ENCODE data around the gene TPST1. TPM values are rescaled to one million over a fixed set of nuclear protein-coding genes. Genes with fewer than 3 reads are reported as not detected.

Gene TPST1
- total and polyA plus RNA-seq, 12 donors = 2.0 to 7.3 (median 4.7) TPM

DNA sequence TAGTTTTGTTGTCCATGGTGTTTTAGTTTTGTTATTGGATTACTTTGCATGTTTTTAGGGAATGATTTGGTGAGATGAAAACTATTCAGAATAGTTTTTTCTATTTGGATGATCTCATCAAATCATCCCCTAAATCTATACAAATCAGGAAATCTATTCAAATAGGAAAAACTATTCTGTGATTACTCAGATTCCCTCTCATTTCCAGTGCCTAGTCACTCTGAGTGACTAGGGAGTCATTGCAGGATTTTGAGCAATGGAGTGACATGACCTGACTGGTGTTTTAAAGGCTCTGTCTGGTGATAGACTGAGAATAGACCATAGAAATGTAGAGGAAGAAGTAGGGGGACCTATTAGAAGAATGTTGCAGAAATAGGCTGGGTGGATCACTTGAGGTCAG, 72.4 kb downstream of the TPST1 start:
- H3K9me3 ChIP-seq = peaks cover 0 to 6% (median 0%) of the 10 kb centered on the region in 11 donors
- peaks cover 0 to 21% (median 16%) of the 10 kb centered on the region in 9 donors for H3K4me1 ChIP-seq
- TF ChIP-seq, protein P1, sequence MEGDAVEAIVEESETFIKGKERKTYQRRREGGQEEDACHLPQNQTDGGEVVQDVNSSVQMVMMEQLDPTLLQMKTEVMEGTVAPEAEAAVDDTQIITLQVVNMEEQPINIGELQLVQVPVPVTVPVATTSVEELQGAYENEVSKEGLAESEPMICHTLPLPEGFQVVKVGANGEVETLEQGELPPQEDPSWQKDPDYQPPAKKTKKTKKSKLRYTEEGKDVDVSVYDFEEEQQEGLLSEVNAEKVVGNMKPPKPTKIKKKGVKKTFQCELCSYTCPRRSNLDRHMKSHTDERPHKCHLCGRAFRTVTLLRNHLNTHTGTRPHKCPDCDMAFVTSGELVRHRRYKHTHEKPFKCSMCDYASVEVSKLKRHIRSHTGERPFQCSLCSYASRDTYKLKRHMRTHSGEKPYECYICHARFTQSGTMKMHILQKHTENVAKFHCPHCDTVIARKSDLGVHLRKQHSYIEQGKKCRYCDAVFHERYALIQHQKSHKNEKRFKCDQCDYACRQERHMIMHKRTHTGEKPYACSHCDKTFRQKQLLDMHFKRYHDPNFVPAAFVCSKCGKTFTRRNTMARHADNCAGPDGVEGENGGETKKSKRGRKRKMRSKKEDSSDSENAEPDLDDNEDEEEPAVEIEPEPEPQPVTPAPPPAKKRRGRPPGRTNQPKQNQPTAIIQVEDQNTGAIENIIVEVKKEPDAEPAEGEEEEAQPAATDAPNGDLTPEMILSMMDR (IDR thresholded peaks at IDR 0.05) = no peak
- ATAC-seq (no peak), DNase-seq (no peak)
- no peak overlapping the region for H3K27ac ChIP-seq
- peaks cover 0 to 5% (median 0%) of the 10 kb centered on the region in 9 donors for H3K36me3 ChIP-seq
- H3K27me3 ChIP-seq = no peaks in the 10 kb centered on the region
- H3K4me3 ChIP-seq = no peak overlapping the region
- intact Hi-C loops (cut with DNase I) = no loop called here

DNA sequence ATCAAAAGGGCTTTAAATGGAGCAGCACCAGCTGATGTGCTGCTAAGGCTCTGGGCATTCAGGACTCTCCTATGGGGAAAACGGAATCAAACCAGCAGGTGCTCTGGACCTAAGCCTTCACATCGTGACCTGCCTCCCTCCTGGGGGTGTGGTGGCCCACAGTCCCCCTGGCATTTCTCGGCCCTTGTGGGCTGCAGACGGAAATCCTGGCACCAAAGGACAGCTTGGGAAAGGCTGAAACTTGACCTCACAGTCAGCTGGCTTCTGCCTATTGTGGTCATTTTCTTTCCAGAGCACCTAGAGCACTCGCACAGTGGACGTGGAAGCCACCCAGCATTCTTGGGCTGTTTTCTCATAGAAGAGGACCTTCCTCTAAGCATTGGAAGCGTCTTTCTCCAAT, 74.8 kb downstream of the TPST1 start:
- TF ChIP-seq, protein P1 (IDR thresholded peaks at IDR 0.05) = no peak
- intact Hi-C loops (cut with DNase I) = no loop called here
- H3K27ac ChIP-seq = no peak overlapping the region
- no peaks in the 10 kb centered on the region for H3K9me3 ChIP-seq
- WGBS, 2 donors = 94 to 95% methylated on average over 7 of the region's 7 CpGs
- peaks cover 0 to 39% (median 17%) of the 10 kb centered on the region in 9 donors for H3K4me1 ChIP-seq
- no peaks in the 10 kb centered on the region for H3K27me3 ChIP-seq
- H3K36me3 ChIP-seq = peaks cover 0 to 5% (median 0%) of the 10 kb centered on the region in 9 donors
- DNase-seq = no peak
- H3K4me3 ChIP-seq = no peak overlapping the region
- ATAC-seq = no peak

DNA sequence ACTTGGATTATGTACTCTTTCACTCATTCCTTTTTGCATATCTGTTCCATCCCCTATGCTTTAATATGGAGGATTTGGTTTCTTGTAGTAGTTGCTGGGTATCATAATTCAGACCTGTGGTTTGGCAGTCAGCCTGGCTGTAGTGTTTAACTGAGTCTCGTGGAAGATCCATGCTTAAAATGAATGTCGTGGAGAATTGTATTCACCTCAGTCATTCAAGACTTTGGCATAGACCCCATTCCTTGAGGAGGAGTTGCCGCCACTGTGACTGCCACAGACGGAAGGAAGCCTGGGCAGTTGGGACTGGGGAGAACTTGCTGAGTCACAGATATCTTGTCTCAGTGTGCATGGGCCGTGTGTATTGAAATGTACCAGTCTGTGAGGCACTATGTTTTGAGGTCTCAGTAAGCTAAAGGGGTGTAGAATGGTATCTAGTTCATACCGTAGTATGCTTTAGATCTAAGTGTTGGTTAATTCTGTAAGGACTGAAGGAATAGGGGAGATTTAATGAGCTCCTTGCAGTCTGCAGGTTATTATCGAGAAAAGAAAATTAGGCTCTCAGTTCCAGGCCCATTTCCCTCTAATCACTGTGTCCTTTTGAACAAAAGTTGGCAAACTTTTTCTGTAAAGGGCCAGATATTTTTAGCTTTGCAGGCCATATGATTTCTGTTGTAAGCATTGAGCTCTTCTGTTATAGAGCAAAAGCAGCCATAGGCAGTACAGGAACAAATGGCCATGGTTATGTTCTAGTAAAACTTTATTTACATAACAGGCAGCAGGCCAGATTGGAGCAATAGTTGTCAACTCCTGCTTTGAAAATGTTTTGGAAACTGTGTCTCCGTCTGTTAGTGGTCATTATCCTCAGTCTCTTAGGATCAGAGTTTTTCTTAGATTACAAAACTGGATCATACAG, 76.8 kb downstream of the TPST1 start:
- intact Hi-C loops (cut with DNase I) = no loop called here
- 49 to 57% methylated on average over 8 of the region's 8 CpGs for WGBS, 2 donors
- ATAC-seq = peak in 6 of 8 donors; percentile 25 to 83 (median 60)

DNA sequence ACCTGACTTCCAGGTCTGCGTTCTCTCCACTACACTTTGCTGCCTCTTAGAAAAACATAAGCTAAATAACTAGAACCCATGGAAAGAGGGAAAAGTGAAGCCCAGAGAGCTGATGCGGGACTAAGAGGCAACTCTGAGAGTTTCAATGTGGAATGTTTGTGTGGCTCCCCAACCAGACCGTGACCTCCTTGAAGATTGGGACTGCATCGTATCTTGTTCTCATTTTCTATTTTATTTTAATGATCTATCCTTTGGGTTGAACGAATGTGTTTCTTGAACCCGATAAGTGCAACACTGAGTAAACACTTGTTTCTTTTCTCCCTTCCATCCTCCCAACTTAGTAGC, 77.4 kb downstream of the TPST1 start:
- intact Hi-C loops (cut with DNase I) = no loop called here
- DNase-seq = no peak
- TF ChIP-seq, protein P1 (IDR thresholded peaks at IDR 0.05) = no peak
- ATAC-seq = no peak
- H3K9me3 ChIP-seq = no peaks in the 10 kb centered on the region
- peak overlapping the region in 5 of 10 donors; percentile 19 to 66 (median 56) for H3K27ac ChIP-seq
- H3K4me1 ChIP-seq = peaks cover 0 to 39% (median 17%) of the 10 kb centered on the region in 9 donors
- WGBS, 2 donors = 84 to 93% methylated on average over 6 of the region's 6 CpGs
- no peaks in the 10 kb centered on the region for H3K27me3 ChIP-seq
- H3K4me3 ChIP-seq = no peak overlapping the region
- no peaks in the 10 kb centered on the region for H3K36me3 ChIP-seq

More for the DNA sequence above, 76.8 kb downstream of the TPST1 start:
- H3K9me3 ChIP-seq = no peaks in the 10 kb centered on the region
- TF ChIP-seq, protein P1 (IDR thresholded peaks at IDR 0.05) = no peak
- DNase-seq = peak in 1 of 2 donors; percentile 20
- no peak overlapping the region for H3K4me3 ChIP-seq
- H3K36me3 ChIP-seq = no peaks in the 10 kb centered on the region
- no peaks in the 10 kb centered on the region for H3K27me3 ChIP-seq
- peak overlapping the region in 7 of 10 donors; percentile 2 to 66 (median 52) for H3K27ac ChIP-seq
- peaks cover 0 to 39% (median 17%) of the 10 kb centered on the region in 9 donors for H3K4me1 ChIP-seq
